ENCODE results near the gene LASP1.

The LASP1 gene

DNA sequence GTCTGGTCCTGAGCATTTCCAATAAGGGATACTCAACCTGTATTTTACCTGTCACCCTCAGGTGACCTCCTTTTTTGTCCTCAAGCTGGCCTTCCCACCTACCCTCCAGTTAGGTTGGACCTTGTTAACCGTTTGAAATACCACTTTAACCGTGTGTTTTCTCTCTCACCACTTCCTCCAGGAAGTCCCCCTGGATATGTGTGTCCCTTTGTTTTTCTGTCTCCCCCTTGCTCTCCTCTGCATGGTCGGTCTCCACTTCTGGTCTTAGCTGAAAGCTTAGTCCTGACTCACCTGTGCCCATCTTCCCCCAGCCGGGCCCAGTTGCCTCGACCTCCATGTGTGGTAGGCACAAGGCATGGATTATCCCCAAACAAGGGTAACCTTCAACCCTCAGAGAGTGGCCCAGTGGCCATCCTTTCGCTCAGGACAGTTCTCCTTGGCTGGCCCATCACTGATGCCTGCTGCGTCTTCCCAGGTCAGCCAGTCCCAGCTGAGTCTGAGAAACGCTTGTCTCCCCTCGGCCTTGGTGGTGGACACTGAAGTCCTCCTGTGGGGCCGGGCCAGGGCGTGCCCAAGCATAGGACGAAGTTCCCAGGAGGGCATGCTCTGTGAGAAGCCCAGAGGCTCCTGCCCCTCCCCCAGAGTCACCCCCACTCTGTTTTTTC, 20.0 kb downstream of the LASP1 start:
- DNase-seq: no peak

DNA sequence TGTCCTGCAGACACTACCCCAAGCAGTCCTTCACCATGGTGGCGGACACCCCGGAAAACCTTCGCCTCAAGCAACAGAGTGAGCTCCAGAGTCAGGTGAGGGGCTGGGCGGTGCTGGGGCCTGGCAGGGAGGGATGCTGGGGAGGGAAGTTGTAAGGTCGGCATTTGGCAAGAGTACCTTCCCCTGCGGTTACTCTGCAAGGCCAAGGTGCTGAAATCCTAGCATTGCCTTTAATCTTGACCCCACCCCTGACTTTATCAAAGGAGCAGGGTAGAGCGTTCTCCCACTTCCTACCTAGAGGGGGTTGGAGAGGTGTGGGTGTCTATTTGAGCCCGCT, 20.5 kb downstream of the LASP1 start:
- no peak for DNase-seq

- no peak for DNase-seq
Measured at GRCh38 chr17:38891441-38891840, 21.6 kb downstream of the LASP1 start.

GRCh38 chr17:38892083-38892482, 22.2 kb downstream of the LASP1 start:
- DNase-seq: no peak

- no peak for DNase-seq
Measured at GRCh38 chr17:38892620-38893019, 22.8 kb downstream of the LASP1 start.

GRCh38 chr17:38893113-38893512, 23.3 kb downstream of the LASP1 start:
- DNase-seq: no peak

DNA sequence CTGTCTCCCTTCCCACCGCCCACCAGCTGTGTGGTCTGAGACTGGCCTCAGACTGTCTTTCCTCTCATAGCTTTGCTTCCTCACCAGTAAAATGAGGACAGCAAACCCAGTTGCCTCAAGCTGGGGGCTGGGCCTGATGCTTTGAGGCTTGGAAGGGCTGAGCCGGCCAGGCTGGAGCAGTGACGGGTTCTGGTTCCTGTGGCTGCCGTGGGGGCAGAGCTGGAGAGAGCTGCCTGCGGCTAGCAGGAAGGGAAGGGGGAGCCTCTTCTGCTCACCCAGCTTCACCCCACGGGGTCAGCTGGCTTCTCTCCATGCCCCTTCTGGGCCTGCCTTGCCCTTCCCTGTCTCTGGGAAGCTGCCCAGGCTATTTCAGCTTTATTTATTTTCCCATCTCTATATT, 23.7 kb downstream of the LASP1 start:
- DNase-seq: peak; percentile 73

- no peak for DNase-seq
Measured at GRCh38 chr17:38894276-38894675, 24.4 kb downstream of the LASP1 start.

DNA sequence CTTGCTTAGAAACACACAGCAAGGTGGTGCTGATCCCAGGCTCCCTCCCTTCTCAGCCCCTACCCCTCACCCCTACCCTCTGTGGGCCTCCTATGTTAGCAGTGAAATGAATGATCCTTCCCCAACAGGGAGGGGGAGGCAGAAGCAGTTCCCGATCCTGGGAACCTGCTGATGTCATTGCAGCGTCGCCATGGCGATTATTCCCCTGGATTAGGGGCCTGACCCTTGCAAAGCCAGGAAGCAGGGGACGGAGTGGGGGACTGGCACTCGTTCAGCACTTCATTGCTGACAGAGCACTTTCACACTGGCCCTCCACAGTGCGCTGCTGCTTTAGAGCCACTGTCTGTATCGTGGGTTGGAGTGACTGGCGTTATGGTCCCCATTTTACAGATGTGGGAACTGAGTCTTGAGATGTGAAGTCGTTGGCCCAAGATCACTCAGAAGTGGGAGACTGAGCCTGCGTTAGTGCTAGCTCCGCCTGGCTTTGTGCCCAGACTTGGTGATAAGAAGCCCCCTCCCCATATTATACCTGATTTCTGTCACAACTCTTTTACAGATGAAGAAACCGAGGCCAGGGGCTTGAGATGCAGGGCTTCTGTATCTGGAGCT, 26.6 kb downstream of the LASP1 start:
- no peak for DNase-seq

- DNase-seq: no peak
Measured at GRCh38 chr17:38897176-38897575, 27.3 kb downstream of the LASP1 start.

GRCh38 chr17:38897671-38898290, 27.9 kb downstream of the LASP1 start:
- no peak for DNase-seq

DNA sequence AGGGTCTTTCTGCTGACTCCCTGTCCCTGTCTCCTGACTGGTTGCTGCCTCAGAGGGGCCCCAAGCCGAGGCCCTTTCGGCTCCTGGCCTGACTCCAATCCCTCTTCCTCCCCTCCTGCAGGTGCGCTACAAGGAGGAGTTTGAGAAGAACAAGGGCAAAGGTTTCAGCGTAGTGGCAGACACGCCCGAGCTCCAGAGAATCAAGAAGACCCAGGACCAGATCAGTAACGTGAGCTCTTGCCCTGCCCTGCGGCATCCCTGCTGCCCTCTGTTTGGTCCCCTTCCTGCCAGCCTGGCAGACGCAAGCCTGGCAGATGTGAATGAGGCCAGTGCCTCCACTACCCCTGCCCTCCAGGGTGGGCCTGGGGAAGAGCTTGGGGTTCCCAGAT, 28.4 kb downstream of the LASP1 start:
- no peak for DNase-seq

GRCh38 chr17:38898812-38899348, 29.0 kb downstream of the LASP1 start:
- DNase-seq: peak; percentile 51

GRCh38 chr17:38899421-38899820, 29.6 kb downstream of the LASP1 start:
- no peak for DNase-seq

DNA sequence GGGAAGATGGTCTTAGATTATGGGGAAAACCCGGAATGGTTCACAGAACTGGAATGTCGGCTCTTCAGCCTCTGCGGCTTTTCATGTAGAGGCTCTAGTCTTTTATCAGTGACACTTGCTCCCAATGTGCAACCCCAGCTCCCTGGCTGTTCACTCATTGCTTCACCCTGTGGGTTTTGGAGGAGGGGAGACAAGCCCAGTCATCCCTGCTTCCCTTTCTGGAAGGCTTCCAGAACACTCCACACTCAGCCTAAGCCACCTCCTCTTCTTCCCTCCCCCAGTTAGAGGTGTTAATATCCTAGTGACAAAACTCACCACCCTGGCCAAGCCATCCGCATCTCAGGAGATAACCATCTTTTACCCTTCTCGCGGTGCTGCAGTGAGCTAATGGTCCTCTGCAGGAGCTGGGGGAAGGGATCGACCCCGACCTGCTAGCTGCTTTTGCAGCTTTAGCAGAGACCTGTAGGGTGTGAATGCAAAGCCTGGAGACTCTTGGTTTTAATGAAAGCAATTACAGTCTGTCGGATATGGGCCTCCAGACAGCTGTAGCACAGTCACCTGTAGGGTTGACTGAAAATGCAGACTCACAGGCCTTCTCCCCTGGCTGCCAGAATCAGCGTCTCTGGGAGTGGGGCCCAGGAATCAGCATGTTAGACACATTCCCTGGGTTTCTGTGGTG, 31.3 kb downstream of the LASP1 start:
- DNase-seq: peak; percentile 92

GRCh38 chr17:38903404-38903803, 33.5 kb downstream of the LASP1 start:
- DNase-seq: no peak

GRCh38 chr17:38904892-38905291, 35.0 kb downstream of the LASP1 start:
- no peak for DNase-seq

GRCh38 chr17:38905375-38905774, 35.5 kb downstream of the LASP1 start:
- DNase-seq: no peak

GRCh38 chr17:38906460-38907228, 36.8 kb downstream of the LASP1 start:
- peak; percentile 66 for DNase-seq

- no peak for DNase-seq
Measured at GRCh38 chr17:38907930-38908675, 38.2 kb downstream of the LASP1 start.

- DNase-seq: no peak
Measured at GRCh38 chr17:38908676-38909181, 38.9 kb downstream of the LASP1 start.

DNA sequence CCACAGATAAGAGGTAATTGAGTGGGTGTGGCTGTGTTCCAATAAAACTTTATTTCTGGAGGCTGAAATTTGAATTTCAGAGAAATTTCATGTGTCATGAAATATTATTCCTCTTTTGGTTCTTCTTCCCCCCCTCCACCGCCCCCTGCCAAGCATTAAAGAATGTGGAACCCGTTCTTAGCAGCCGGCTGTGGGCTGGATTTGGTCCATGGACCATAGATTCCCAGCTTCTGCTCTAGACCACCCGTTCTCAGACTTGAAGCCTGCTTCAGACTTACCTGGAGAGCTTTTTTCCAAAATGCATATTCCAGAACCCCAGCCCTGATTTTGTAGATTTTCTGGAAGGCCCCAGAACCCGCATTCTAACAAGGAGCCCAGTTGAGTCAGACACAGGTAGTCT, 40.5 kb downstream of the LASP1 start:
- no peak for DNase-seq
